PC-3 (cell line): Measurements from ENCODE around the gene PAK4. TPM values are rescaled to one million over a fixed set of nuclear protein-coding genes. Genes with fewer than 3 reads are reported as not detected.

Source experiments
- ATAC-seq: fragments of 200-7000 bp; cut with Tn5 transposase; 2 replicates; pipeline ENCODE4 v1.9.1; 2020; ENCODE audit warnings: mild to moderate bottlenecking, moderate library complexity
- BruUV-seq: library from RNA; stranded (reverse); fragments of 400-500 nt; replicated peaks from 2 replicates; lab custom pipeline; 2021; lab: Mats Ljungman, UMichigan
- CTCF ChIA-PET: fragments of 300-600 bp; sonication (Branson Sonifier 250); formaldehyde crosslinking; loops from one replicate; lab custom pipeline; 2022; ENCODE audit warnings: antibody characterized with exemption; lab: Charles Lee
- POLR2A ChIA-PET: fragments of 300-600 bp; sonication (Branson Sonifier 250); formaldehyde crosslinking; loops from one replicate; lab custom pipeline; 2022; ENCODE audit warnings: antibody characterized with exemption; ENCODE audit not compliant: unreplicated experiment; lab: Charles Lee
- DNase-seq: peaks from one replicate; pipeline ENCODE4 v3.0.0-alpha.2; 2015
- H2AFZ ChIP-seq: fragments of 300-600 bp; sonication (generic); 2 replicates; pipeline ENCODE4 v1.6.0; 2016; ENCODE audit warnings: antibody characterized with exemption, low read length
- H3F3A ChIP-seq: fragments of 300-600 bp; sonication (generic); one replicate; pipeline ENCODE4 v1.6.0; 2017; ENCODE audit warnings: antibody characterized with exemption, low read length, control low read depth, mild to moderate bottlenecking; ENCODE audit not compliant: unreplicated experiment
- H3K27ac ChIP-seq: fragments of 300-600 bp; sonication (generic); 2 replicates; pipeline ENCODE4 v1.5.1; 2016; ENCODE audit warnings: mild to moderate bottlenecking, low read length
- H3K27me3 ChIP-seq: fragments of 300-600 bp; sonication (generic); 2 replicates; pipeline ENCODE4 v1.6.1; 2016; ENCODE audit warnings: low read length, mixed read lengths
- H3K36me3 ChIP-seq: fragments of 300-600 bp; sonication (generic); 2 replicates; pipeline ENCODE4 v1.6.1; 2016; ENCODE audit warnings: low read depth, mixed run types, low read length, mixed read lengths
- H3K4me1 ChIP-seq: fragments of 300-600 bp; sonication (generic); 2 replicates; pipeline ENCODE4 v1.5.1; 2016; ENCODE audit warnings: low read length; ENCODE audit not compliant: insufficient read depth
- H3K4me2 ChIP-seq: fragments of 300-600 bp; sonication (generic); 2 replicates; pipeline ENCODE4 v1.6.0; 2016; ENCODE audit warnings: low read length
- H3K4me3 ChIP-seq: fragments of 300-600 bp; sonication (generic); 2 replicates; pipeline ENCODE4 v1.5.1; 2016; ENCODE audit warnings: mild to moderate bottlenecking, low read length, mixed read lengths
- H3K79me2 ChIP-seq: fragments of 300-600 bp; sonication (generic); 2 replicates; pipeline ENCODE4 v1.6.1; 2017; ENCODE audit warnings: low read length, mixed read lengths
- H3K9ac ChIP-seq: fragments of 300-600 bp; sonication (generic); 2 replicates; pipeline ENCODE4 v1.6.0; 2016; ENCODE audit warnings: mild to moderate bottlenecking, low read length
- H3K9me2 ChIP-seq: fragments of 300-600 bp; sonication (generic); replicated peaks from 2 replicates; pipeline ENCODE4 v1.6.1; 2016; ENCODE audit warnings: mixed run types, low read length, mixed read lengths
- H3K9me3 ChIP-seq: fragments of 300-600 bp; sonication (generic); 2 replicates; pipeline ENCODE4 v1.6.1; 2016; ENCODE audit warnings: low read length, mixed read lengths
- H4K20me1 ChIP-seq: fragments of 300-600 bp; sonication (generic); 2 replicates; pipeline ENCODE4 v1.6.1; 2016; ENCODE audit warnings: low read length, mixed read lengths
- CTCF ChIP-seq: fragments of 300-600 bp; sonication (generic); conservative IDR thresholded peaks from 2 replicates; pipeline ENCODE4 v1.5.1; 2017; ENCODE audit warnings: antibody characterized with exemption, low read depth, mild to moderate bottlenecking, low read length
- EZH2 ChIP-seq: fragments of 300-600 bp; sonication (generic); IDR thresholded peaks from one replicate; pipeline ENCODE4 v1.6.1; 2017; ENCODE audit warnings: antibody characterized with exemption, mild to moderate bottlenecking, low read length; ENCODE audit not compliant: unreplicated experiment
- EZH2phosphoT487 ChIP-seq: fragments of 300-600 bp; sonication (generic); IDR thresholded peaks from 2 replicates; pipeline ENCODE4 v1.6.1; 2018; ENCODE audit warnings: mild to moderate bottlenecking, antibody characterized with exemption, low read length, borderline replicate concordance
- intact Hi-C: fragments of 100-400 bp; cut with micrococcal nuclease; formaldehyde crosslinking; loops from 2 replicates; pipeline ENCODE4 v1.9.0; 2023
- total RNA-seq: library from RNA; depleted of rRNA; stranded (reverse); fragments of >200 nt; gene quantifications from 2 replicates; pipeline ENCODE4 v1.2.3, GENCODE V29; 2014

PAK4 gene
- total RNA-seq, 1 experiment from 2014 or later: 13.5 TPM

GRCh38 chr19:39128516-39129079, 3.0 kb downstream of the PAK4 start:
- ChIA-PET CTCF (no interaction called here), POLR2A (no interaction called here)
- BruUV-seq: no TSS peak
- H3K9me3 ChIP-seq: no peaks in the 10 kb centered on the region
- TF ChIP-seq CTCF: no peak
- no peak for TF ChIP-seq EZH2
- no peak for TF ChIP-seq EZH2phosphoT487
- H3K4me3 ChIP-seq: no peak overlapping the region
- no peak overlapping the region for H3K27ac ChIP-seq
- ATAC-seq (no peak), DNase-seq (no peak)
- H3K27me3 ChIP-seq: no peaks in the 10 kb centered on the region
- peaks cover 32% of the 10 kb centered on the region for H4K20me1 ChIP-seq
- H3K4me2 ChIP-seq: no peak overlapping the region
- H3K36me3 ChIP-seq: no peaks in the 10 kb centered on the region
- H3K9me2 ChIP-seq: no peaks in the 10 kb centered on the region
- H3K9ac ChIP-seq: no peak overlapping the region
- intact Hi-C loops: no loop called here
- no peaks in the 10 kb centered on the region for H3F3A ChIP-seq
- no peak overlapping the region for H2AFZ ChIP-seq
- peaks cover 79% of the 10 kb centered on the region for H3K79me2 ChIP-seq
- peaks cover 7% of the 10 kb centered on the region; the same call in 1 of the 2 replicates for H3K4me1 ChIP-seq

DNA sequence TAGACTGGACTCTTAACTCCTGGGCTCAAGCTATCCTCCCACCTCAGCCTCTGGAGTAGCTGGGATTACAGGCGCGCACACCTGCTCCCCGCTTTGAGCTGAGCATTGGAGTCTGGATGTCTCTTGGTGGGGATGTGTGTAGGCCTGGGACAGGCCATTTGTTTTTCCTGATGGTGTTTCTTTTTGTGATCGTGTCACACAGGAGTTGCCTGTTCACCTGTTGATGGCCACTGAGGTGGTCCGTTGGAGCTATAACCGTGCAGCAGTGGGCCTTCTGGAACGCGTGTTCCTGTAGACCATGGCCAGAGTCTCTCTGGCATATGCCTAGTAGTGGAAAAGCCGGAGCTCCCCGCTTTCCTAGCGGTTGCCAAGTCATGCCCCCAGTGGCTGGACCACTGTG, 3.5 kb downstream of the PAK4 start:
- TF ChIP-seq EZH2 (no peak), EZH2phosphoT487 (no peak), CTCF (no peak)
- DNase-seq (no peak), ATAC-seq (no peak)
- no peak overlapping the region for H3K9ac ChIP-seq
- no TSS peak for BruUV-seq
- H3K27ac ChIP-seq: no peak overlapping the region
- peaks cover 32% of the 10 kb centered on the region for H4K20me1 ChIP-seq
- H2AFZ ChIP-seq: no peak overlapping the region
- H3K4me2 ChIP-seq: no peak overlapping the region
- H3K4me3 ChIP-seq: no peak overlapping the region
- no peaks in the 10 kb centered on the region for H3K27me3 ChIP-seq
- H3F3A ChIP-seq: no peaks in the 10 kb centered on the region
- H3K9me2 ChIP-seq: no peaks in the 10 kb centered on the region
- intact Hi-C loops: no loop called here
- H3K9me3 ChIP-seq: no peaks in the 10 kb centered on the region
- H3K4me1 ChIP-seq: peaks cover 7% of the 10 kb centered on the region; the same call in 1 of the 2 replicates
- CTCF ChIA-PET: no interaction called here
- no peaks in the 10 kb centered on the region for H3K36me3 ChIP-seq
- POLR2A ChIA-PET: no interaction called here
- peaks cover 84% of the 10 kb centered on the region for H3K79me2 ChIP-seq
